ENCODE results near the gene INPP4A. TPM values are rescaled to one million over a fixed set of nuclear protein-coding genes. Genes with fewer than 3 reads are reported as not detected.

INPP4A gene
- total RNA-seq, 1 experiment from 2014 or later: 26.7 TPM

GRCh38 chr2:98453083-98453482, 8.4 kb downstream of the INPP4A start:
- Mint-ChIP-seq H3K4me1 (ENCODE audit: low read depth, unreplicated experiment) (peaks cover 59% of the 10 kb centered on the region), H3K36me3 (ENCODE audit: insufficient read depth, unreplicated experiment) (no peaks in the 10 kb centered on the region), H3K27me3 (ENCODE audit: unreplicated experiment) (no peaks in the 10 kb centered on the region), H3K4me3 (ENCODE audit: low read depth, unreplicated experiment) (no peak overlapping the region), H3K27ac (ENCODE audit: unreplicated experiment) (no peak overlapping the region), H3K9me3 (ENCODE audit: low read depth, unreplicated experiment) (no peaks in the 10 kb centered on the region)
- TF ChIP-seq CTCF (IDR thresholded peaks at IDR 0.05; ENCODE audit: unreplicated experiment): no peak
- no peak for DNase-seq
- intact Hi-C loops (cut with micrococcal nuclease; ENCODE audit: unreplicated experiment): no loop called here
- BruUV-seq (replicated peaks): no TSS peak
- CTCF ChIA-PET: interaction anchor here (0.6 to 1.4 kb wide), 4 partner anchors 12 to 54 kb away, joined by 3 to 4 read pairs (median 3); no protein-coding TSS in a partner anchor

- TF ChIP-seq CTCF (IDR thresholded peaks at IDR 0.05; ENCODE audit: unreplicated experiment): no peak
- no peaks in the 10 kb centered on the region for H3K27me3 Mint-ChIP-seq (ENCODE audit: unreplicated experiment)
- H3K36me3 Mint-ChIP-seq (ENCODE audit: insufficient read depth, unreplicated experiment): no peaks in the 10 kb centered on the region
- H3K4me1 Mint-ChIP-seq (ENCODE audit: low read depth, unreplicated experiment): peaks cover 63% of the 10 kb centered on the region
- intact Hi-C loops (cut with micrococcal nuclease; ENCODE audit: unreplicated experiment): no loop called here
- BruUV-seq (replicated peaks): no TSS peak
- H3K4me3 Mint-ChIP-seq (ENCODE audit: low read depth, unreplicated experiment): no peak overlapping the region
- no peaks in the 10 kb centered on the region for H3K9me3 Mint-ChIP-seq (ENCODE audit: low read depth, unreplicated experiment)
- CTCF ChIA-PET: interaction anchor here (1.0 to 1.4 kb wide), 2 partner anchors 11 to 13 kb away, joined by 3 to 4 read pairs; no protein-coding TSS in a partner anchor
- H3K27ac Mint-ChIP-seq (ENCODE audit: unreplicated experiment): no peak overlapping the region
- no peak for DNase-seq
These were observed 8.9 kb downstream of the INPP4A start for GRCh38 chr2:98453531-98453930.

- no TSS peak for BruUV-seq (replicated peaks)
- no peak overlapping the region for H3K4me3 Mint-ChIP-seq (ENCODE audit: low read depth, unreplicated experiment)
- H3K36me3 Mint-ChIP-seq (ENCODE audit: insufficient read depth, unreplicated experiment): no peaks in the 10 kb centered on the region
- H3K27ac Mint-ChIP-seq (ENCODE audit: unreplicated experiment): no peak overlapping the region
- DNase-seq: no peak
- CTCF ChIA-PET: interaction anchor here (0.6 to 1.4 kb wide), 3 partner anchors 8 to 785 kb away, joined by 3 to 4 read pairs (median 3); no protein-coding TSS in a partner anchor
- peaks cover 65% of the 10 kb centered on the region for H3K4me1 Mint-ChIP-seq (ENCODE audit: low read depth, unreplicated experiment)
- no peak for TF ChIP-seq CTCF (IDR thresholded peaks at IDR 0.05; ENCODE audit: unreplicated experiment)
- no peaks in the 10 kb centered on the region for H3K9me3 Mint-ChIP-seq (ENCODE audit: low read depth, unreplicated experiment)
- no peaks in the 10 kb centered on the region for H3K27me3 Mint-ChIP-seq (ENCODE audit: unreplicated experiment)
- intact Hi-C loops (cut with micrococcal nuclease; ENCODE audit: unreplicated experiment): no loop called here
These were observed 9.4 kb downstream of the INPP4A start for GRCh38 chr2:98454073-98454472.

GRCh38 chr2:98454500-98455235, 10.0 kb downstream of the INPP4A start:
- TF ChIP-seq CTCF (IDR thresholded peaks at IDR 0.05; ENCODE audit: unreplicated experiment): no peak

More at GRCh38 chr2:98454500-98455235, 10.0 kb downstream of the INPP4A start:
- intact Hi-C loops (cut with micrococcal nuclease; ENCODE audit: unreplicated experiment): no loop called here
- H3K27ac Mint-ChIP-seq (ENCODE audit: unreplicated experiment): no peak overlapping the region
- H3K27me3 Mint-ChIP-seq (ENCODE audit: unreplicated experiment): no peaks in the 10 kb centered on the region
- H3K9me3 Mint-ChIP-seq (ENCODE audit: low read depth, unreplicated experiment): no peaks in the 10 kb centered on the region
- H3K4me1 Mint-ChIP-seq (ENCODE audit: low read depth, unreplicated experiment): peaks cover 65% of the 10 kb centered on the region
- H3K4me3 Mint-ChIP-seq (ENCODE audit: low read depth, unreplicated experiment): no peak overlapping the region
- CTCF ChIA-PET: interaction anchor here (0.6 to 1.4 kb wide), 3 partner anchors 8 to 785 kb away, joined by 3 to 4 read pairs (median 3); no protein-coding TSS in a partner anchor
- DNase-seq: no peak
- H3K36me3 Mint-ChIP-seq (ENCODE audit: insufficient read depth, unreplicated experiment): no peaks in the 10 kb centered on the region
- BruUV-seq (replicated peaks): no TSS peak
